HCT116 (cell line): ENCODE measurements around the gene NSG2. TPM values are rescaled to one million over a fixed set of nuclear protein-coding genes. Genes with fewer than 3 reads are reported as not detected.

Experiments used
- ATAC-seq: fragments of 200-7000 bp; cut with Tn5 transposase; 2 replicates; pipeline ENCODE4 v1.9.1; 2020; ENCODE audit warnings: mild to moderate bottlenecking, moderate library complexity
- BruUV-seq: library from RNA; stranded (reverse); fragments of 400-500 nt; replicated peaks from 2 replicates; lab custom pipeline; 2021; lab: Mats Ljungman, UMichigan
- CTCF ChIA-PET: fragments of 300-600 bp; sonication (Branson Sonifier 250); formaldehyde crosslinking; loops from one replicate; lab custom pipeline; 2021; ENCODE audit warnings: antibody characterized with exemption; lab: Charles Lee
- POLR2A ChIA-PET: fragments of 300-600, 350-600 bp; sonication (Branson Sonifier 250); formaldehyde crosslinking; loops from one replicate; lab custom pipeline; 2021; ENCODE audit warnings: antibody characterized with exemption; lab: Charles Lee
- RAD21 ChIA-PET, 2 experiments: fragments of 300-600 bp; sonication (Branson Sonifier 250); formaldehyde crosslinking; loops; one replicate each; lab custom pipeline; 2023; ENCODE audit warnings: low total read pairs in 2 of 2; ENCODE audit not compliant: uncharacterized antibody in 2 of 2, unreplicated experiment in 2 of 2, low non-redundant PET in 1 of 2; lab: Charles Lee
- DNase-seq: peaks from one replicate; pipeline ENCODE4 v3.0.0-alpha.2; 2010; ENCODE audit warnings: low read depth, low spot score
- H2AFZ ChIP-seq: fragments of 200-600 bp; shearing (Covaris generic), sonication (generic); 2 replicates; pipeline ENCODE4 v1.6.1; 2017; ENCODE audit warnings: low read depth, mixed run types, mixed read lengths, antibody characterized with exemption, low read length; ENCODE audit not compliant: poor library complexity, severe bottlenecking
- H3K27ac ChIP-seq: 2 replicates; pipeline ENCODE4 v1.5.1; 2012; ENCODE audit warnings: low read depth, low read length
- H3K27me3 ChIP-seq: fragments of 200-600 bp; sonication (generic); 2 replicates; pipeline ENCODE4 v1.6.1; 2016; ENCODE audit warnings: mixed run types, low read length, mixed read lengths; ENCODE audit not compliant: insufficient read depth
- H3K36me3 ChIP-seq, 2 experiments: fragments of 200-500 bp in 1 of 2; fragments of 200-600 bp in 1 of 2; sonication (Bioruptor generic) in 1 of 2; sonication (generic) in 1 of 2; 2 replicates each; pipeline versions ENCODE4 v1.5.1 to v1.6.1; 2014 to 2016; ENCODE audit warnings: low read length in 2 of 2, inconsistent platforms in 1 of 2, mixed read lengths in 1 of 2, mixed run types in 1 of 2; ENCODE audit not compliant: insufficient read depth in 2 of 2, control insufficient read depth in 1 of 2
- H3K4me1 ChIP-seq, 2 experiments: fragments of 200-600 bp in 1 of 2; sonication (generic) in 1 of 2; 2 replicates each; pipeline versions ENCODE4 v1.5.1 to v1.6.1; 2012 to 2017; ENCODE audit warnings: low read length in 2 of 2, inconsistent platforms in 1 of 2, mild to moderate bottlenecking in 1 of 2, mixed read lengths in 1 of 2, mixed run types in 1 of 2, moderate library complexity in 1 of 2; ENCODE audit not compliant: insufficient read depth in 2 of 2, control insufficient read depth in 1 of 2
- H3K4me2 ChIP-seq: fragments of 200-600 bp; sonication (generic); 2 replicates; pipeline ENCODE4 v1.6.1; 2017; ENCODE audit warnings: mixed run types, low read length, mixed read lengths
- H3K4me3 ChIP-seq, 2 experiments: fragments of 200-600 bp in 1 of 2; sonication (generic) in 1 of 2; replicated peaks in 1 of 2; 2 replicates each; pipeline ENCODE4 v1.5.1; 2011 to 2016; ENCODE audit warnings: low read length in 2 of 2, control low read depth in 1 of 2, low read depth in 1 of 2, mild to moderate bottlenecking in 1 of 2, mixed read lengths in 1 of 2, mixed run types in 1 of 2
- H3K79me2 ChIP-seq: fragments of 200-600 bp; sonication (generic); 2 replicates; pipeline ENCODE4 v1.6.1; 2017; ENCODE audit warnings: mild to moderate bottlenecking, mixed run types, low read length, moderate library complexity, mixed read lengths; ENCODE audit not compliant: insufficient read depth
- H3K9ac ChIP-seq: fragments of 200-600 bp; sonication (generic); 2 replicates; pipeline ENCODE4 v1.6.1; 2016; ENCODE audit warnings: low read length, mixed read lengths
- H3K9me2 ChIP-seq: fragments of 200-600 bp; sonication (generic), shearing (Covaris generic); 2 replicates; pipeline ENCODE4 v1.6.1; 2017; ENCODE audit warnings: mixed run types, mild to moderate bottlenecking, moderate library complexity; ENCODE audit not compliant: insufficient read depth
- H3K9me3 ChIP-seq, 2 experiments: fragments of 200-500 bp in 1 of 2; fragments of 200-600 bp in 1 of 2; sonication (Bioruptor generic) in 1 of 2; sonication (generic) in 1 of 2; 2 replicates each; pipeline ENCODE4 v1.6.1; 2014 to 2017; ENCODE audit warnings: low read length in 2 of 2, mixed read lengths in 2 of 2, inconsistent platforms in 1 of 2, low read depth in 1 of 2, mild to moderate bottlenecking in 1 of 2, mixed run types in 1 of 2, moderate library complexity in 1 of 2; ENCODE audit not compliant: control insufficient read depth in 1 of 2, insufficient read depth in 1 of 2
- H4K20me1 ChIP-seq: fragments of 200-600 bp; sonication (generic), shearing (Covaris generic); 2 replicates; pipeline ENCODE4 v1.6.1; 2017; ENCODE audit warnings: mixed run types, mild to moderate bottlenecking, moderate library complexity; ENCODE audit not compliant: insufficient read depth
- ATF3 ChIP-seq: IDR thresholded peaks from 2 replicates; pipeline ENCODE4 v1.6.1; 2012
- CEBPB ChIP-seq: IDR thresholded peaks from 2 replicates; pipeline ENCODE4 v1.6.1; 2012; ENCODE audit warnings: low read depth
- EGR1 ChIP-seq: IDR thresholded peaks from 2 replicates; pipeline ENCODE4 v1.6.1; 2012; ENCODE audit warnings: low read depth
- EZH2 ChIP-seq: fragments of 200-600 bp; sonication (generic); IDR thresholded peaks from 2 replicates; pipeline ENCODE4 v1.6.1; 2017; ENCODE audit warnings: antibody characterized with exemption, mixed run types
- FOSL1 ChIP-seq: IDR thresholded peaks from 2 replicates; pipeline ENCODE4 v1.6.1; 2012; ENCODE audit warnings: low read depth
- JUND ChIP-seq: IDR thresholded peaks from 2 replicates; pipeline ENCODE4 v1.6.1; 2012
- POLR2AphosphoS5 ChIP-seq: IDR thresholded peaks from 2 replicates; pipeline ENCODE4 v1.6.1; 2011; ENCODE audit warnings: mild to moderate bottlenecking, low read depth, low read length, moderate library complexity
- RAD21 ChIP-seq: IDR thresholded peaks from 2 replicates; pipeline ENCODE4 v1.6.1; 2012; ENCODE audit warnings: low read depth, mild to moderate bottlenecking
- REST ChIP-seq: IDR thresholded peaks from 2 replicates; pipeline ENCODE4 v1.6.1; 2012; ENCODE audit warnings: low read depth
- TCF7L2 ChIP-seq: IDR thresholded peaks from 2 replicates; pipeline ENCODE4 v1.7.0; 2011; ENCODE audit warnings: borderline replicate concordance, inconsistent platforms; ENCODE audit not compliant: insufficient read depth, insufficient read length; ENCODE audit errors: extremely low read depth
- intact Hi-C: fragments of 100-400 bp; cut with micrococcal nuclease; formaldehyde crosslinking; loops from 2 replicates; pipeline ENCODE4 v1.10.0; 2022
- total RNA-seq: library from RNA; stranded (reverse); gene quantifications from one replicate; pipeline ENCODE4 v1.2.1, GENCODE V29; 2021; ENCODE audit not compliant: unreplicated experiment
- TF ChIP-seq, protein P1 (sequence below), 3 experiments: fragments of 200-600 bp in 1 of 3; sonication (generic) in 1 of 3; IDR thresholded peaks in 2 of 3; conservative IDR thresholded peaks in 1 of 3; 2 replicates each; pipeline ENCODE4 v1.5.1; 2012 to 2017; ENCODE audit warnings: low read depth in 2 of 3, low read length in 2 of 3, antibody characterized with exemption in 1 of 3, borderline replicate concordance in 1 of 3, control low read depth in 1 of 3, mild to moderate bottlenecking in 1 of 3, mixed read lengths in 1 of 3, mixed run types in 1 of 3, moderate library complexity in 1 of 3; ENCODE audit not compliant: insufficient read depth in 1 of 3

The NSG2 gene
- total RNA-seq, 1 experiment from 2014 or later, result not detected

GRCh38 chr5:174056064-174056847 is 10.8 kb downstream of the NSG2 start:
- TF ChIP-seq, protein P1, sequence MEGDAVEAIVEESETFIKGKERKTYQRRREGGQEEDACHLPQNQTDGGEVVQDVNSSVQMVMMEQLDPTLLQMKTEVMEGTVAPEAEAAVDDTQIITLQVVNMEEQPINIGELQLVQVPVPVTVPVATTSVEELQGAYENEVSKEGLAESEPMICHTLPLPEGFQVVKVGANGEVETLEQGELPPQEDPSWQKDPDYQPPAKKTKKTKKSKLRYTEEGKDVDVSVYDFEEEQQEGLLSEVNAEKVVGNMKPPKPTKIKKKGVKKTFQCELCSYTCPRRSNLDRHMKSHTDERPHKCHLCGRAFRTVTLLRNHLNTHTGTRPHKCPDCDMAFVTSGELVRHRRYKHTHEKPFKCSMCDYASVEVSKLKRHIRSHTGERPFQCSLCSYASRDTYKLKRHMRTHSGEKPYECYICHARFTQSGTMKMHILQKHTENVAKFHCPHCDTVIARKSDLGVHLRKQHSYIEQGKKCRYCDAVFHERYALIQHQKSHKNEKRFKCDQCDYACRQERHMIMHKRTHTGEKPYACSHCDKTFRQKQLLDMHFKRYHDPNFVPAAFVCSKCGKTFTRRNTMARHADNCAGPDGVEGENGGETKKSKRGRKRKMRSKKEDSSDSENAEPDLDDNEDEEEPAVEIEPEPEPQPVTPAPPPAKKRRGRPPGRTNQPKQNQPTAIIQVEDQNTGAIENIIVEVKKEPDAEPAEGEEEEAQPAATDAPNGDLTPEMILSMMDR (IDR thresholded peaks at IDR 0.05 in 2 of 3, conservative IDR thresholded peaks at IDR 0.05 in 1 of 3; ENCODE audit: borderline replicate concordance in 1 of 3, insufficient read depth in 1 of 3, low read depth in 2 of 3, low read length in 2 of 3), result peak in 1 of 3 experiments; percentile 35; a peak in 2 of 6 replicates
- TF ChIP-seq FOSL1, result no peak
- Histone ChIP-seq H2AFZ (no peak overlapping the region), H3K9ac (no peak overlapping the region), H3K27me3 (peaks cover 30% of the 10 kb centered on the region), H3K27ac (no peak overlapping the region), H3K36me3 (no peaks in the 10 kb centered on the region), H3K9me2 (no peaks in the 10 kb centered on the region), H3K4me3 (no peak overlapping the region), H3K4me1 (no peaks in the 10 kb centered on the region; a peak in 1 of 4 replicates), H4K20me1 (no peaks in the 10 kb centered on the region), H3K9me3 (no peaks in the 10 kb centered on the region), H3K79me2 (no peaks in the 10 kb centered on the region), H3K4me2 (no peak overlapping the region)
- POLR2A ChIA-PET, result no interaction called here
- intact Hi-C loops, result no loop called here
- RAD21 ChIA-PET, result no interaction called here
- BruUV-seq, result no TSS peak
- DNase-seq (no peak), ATAC-seq (no peak)
- CTCF ChIA-PET, result interaction anchor here (1.5 to 1.6 kb wide), 2 partner anchors 11 to 255 kb away, joined by 4 to 6 read pairs; partner anchors contain the start of gene NSG2

DNA sequence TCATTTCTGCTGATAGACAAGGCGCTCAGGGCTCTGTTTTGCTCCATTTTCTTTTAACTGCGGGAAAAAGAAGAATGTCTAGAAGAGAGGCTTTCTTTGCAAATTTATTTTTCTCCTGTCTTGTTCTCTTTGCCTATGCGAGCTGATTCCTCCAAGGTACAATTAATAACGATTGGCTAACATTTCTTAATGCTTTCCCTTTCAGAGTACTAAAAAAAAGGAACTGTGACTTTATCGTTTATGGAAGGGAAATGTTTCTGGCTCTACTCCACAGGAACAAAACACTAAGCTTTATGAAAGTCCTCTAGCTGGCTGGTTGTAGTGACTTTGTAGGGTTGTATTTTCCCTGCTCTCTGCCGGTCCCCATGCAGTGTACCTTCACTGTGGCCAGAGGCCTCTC is 11.7 kb downstream of the NSG2 start:
- no TSS peak for BruUV-seq
- Histone ChIP-seq H3K27me3 (peaks cover 37% of the 10 kb centered on the region), H2AFZ (no peak overlapping the region), H3K4me3 (no peak overlapping the region), H3K79me2 (no peaks in the 10 kb centered on the region), H3K4me2 (no peak overlapping the region), H4K20me1 (no peaks in the 10 kb centered on the region), H3K9me2 (no peaks in the 10 kb centered on the region), H3K9me3 (no peaks in the 10 kb centered on the region), H3K4me1 (no peaks in the 10 kb centered on the region; a peak in 1 of 4 replicates), H3K27ac (no peak overlapping the region), H3K9ac (no peak overlapping the region), H3K36me3 (no peaks in the 10 kb centered on the region)
- POLR2A ChIA-PET, result no interaction called here
- RAD21 ChIA-PET, result no interaction called here
- DNase-seq (no peak), ATAC-seq (no peak)
- intact Hi-C loops, result no loop called here
- CTCF ChIA-PET, result no interaction called here
- TF ChIP-seq POLR2AphosphoS5 (no peak), RAD21 (no peak), EZH2 (no peak), ATF3 (no peak), EGR1 (no peak), CEBPB (no peak), TCF7L2 (no peak), REST (no peak), JUND (no peak)
